GM12878 (cell line): ENCODE measurements around the gene GTPBP3.

Experiments
- EZH2 ChIP-seq: IDR thresholded peaks from 2 replicates; pipeline ENCODE4 v1.6.1; 2012; ENCODE audit warnings: low read depth, mild to moderate bottlenecking, control low read depth, inconsistent platforms, low read length, borderline replicate concordance; ENCODE audit not compliant: control insufficient read depth
- SPI1 ChIP-seq: IDR thresholded peaks from 2 replicates; pipeline ENCODE4 v1.6.1; 2011; ENCODE audit warnings: low read depth, mild to moderate bottlenecking, low read length, moderate library complexity, borderline replicate concordance; ENCODE audit not compliant: insufficient read depth

DNA sequence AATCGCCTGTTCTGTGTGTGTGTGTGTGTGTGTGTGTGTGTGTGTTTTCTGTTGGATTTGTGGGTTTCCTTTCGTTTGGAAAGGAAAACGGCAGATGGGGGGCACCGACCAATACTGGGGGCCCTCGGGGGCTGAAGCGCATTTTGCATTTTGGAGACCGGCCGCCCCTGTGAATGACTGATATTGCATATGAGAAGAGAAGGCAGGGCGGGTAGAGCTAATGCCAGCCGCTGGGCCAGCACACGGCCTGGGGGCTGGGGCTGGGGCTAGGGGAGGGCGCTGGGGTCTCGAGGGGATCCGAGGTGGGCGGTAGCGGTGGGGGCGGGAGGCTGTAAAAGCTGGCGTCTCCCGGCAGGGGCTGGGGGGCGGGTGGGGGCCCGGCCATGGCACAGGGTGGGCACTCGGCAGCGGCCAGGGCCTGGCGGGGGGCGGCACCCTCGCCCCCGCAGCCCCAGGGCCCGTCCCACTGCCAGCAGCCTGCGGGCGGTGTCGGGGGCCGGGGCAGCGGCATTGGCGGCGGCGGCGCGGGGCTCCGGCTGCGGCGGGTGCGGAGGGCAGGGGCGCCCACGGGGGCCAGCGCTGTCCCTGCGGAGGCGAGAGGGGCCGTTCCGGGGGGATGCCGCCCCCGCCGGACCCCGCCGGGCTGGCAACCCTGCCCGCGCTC lies 13.9 kb upstream of the GTPBP3 start:
- no peak for TF ChIP-seq SPI1
- no peak for TF ChIP-seq EZH2
